ENCODE measurements around the gene AHR.

Gene AHR

GRCh38 chr7:17305387-17306171 is 7.1 kb downstream of the AHR start:
- no peak for DNase-seq

DNA sequence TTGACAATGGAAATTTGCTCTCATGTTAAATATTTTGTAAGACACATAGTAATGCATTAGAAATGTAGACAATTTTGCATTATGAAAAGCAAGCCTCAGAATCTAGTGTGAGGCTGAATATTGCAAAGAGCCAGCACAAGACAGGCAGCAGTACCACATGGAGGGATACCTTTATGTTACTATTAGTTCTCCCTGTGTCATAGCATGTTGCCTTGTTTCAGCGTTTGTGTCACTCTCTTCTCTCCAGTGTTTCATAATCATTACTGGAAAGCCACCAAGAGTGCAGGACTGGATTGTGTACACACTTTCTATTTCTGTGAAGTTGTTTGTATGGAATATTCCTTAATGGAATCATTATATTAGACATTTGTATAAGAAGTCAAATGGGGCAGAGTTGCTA is 8.5 kb downstream of the AHR start:
- DNase-seq: no peak

- DNase-seq: no peak
Observed at GRCh38 chr7:17307558-17307957, 9.1 kb downstream of the AHR start.

DNA sequence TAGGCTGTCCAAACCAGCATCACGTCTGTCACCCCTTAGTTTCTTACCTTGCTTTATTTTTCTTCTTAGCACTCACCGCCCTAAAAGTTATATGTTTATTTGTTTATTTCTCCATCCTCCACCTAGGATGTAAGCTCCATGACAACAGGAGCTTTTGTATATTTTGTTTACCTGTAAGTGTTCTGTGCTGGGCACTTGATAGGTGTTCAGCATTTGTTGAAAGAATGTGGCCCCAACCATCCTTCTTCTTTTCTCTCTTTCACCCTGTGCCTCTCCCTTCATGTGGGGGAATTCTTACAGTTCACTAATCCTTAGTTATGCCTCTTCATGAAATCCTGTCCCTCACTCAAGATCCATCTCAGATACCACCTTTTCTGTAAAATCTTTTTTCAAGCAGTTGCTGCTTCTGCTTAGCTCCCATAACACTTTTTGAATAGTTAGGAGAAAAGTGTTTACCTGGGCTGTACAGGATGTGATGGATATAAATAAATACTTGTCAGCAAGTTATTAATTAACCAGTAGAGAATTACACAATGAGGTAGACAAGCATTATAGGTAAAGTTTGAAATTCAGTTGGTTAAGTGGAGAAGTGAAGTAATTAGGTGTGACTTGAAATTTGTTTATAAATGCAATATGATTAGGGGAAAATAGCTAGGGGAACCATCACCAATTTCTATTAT is 9.7 kb downstream of the AHR start:
- no peak for DNase-seq

DNA sequence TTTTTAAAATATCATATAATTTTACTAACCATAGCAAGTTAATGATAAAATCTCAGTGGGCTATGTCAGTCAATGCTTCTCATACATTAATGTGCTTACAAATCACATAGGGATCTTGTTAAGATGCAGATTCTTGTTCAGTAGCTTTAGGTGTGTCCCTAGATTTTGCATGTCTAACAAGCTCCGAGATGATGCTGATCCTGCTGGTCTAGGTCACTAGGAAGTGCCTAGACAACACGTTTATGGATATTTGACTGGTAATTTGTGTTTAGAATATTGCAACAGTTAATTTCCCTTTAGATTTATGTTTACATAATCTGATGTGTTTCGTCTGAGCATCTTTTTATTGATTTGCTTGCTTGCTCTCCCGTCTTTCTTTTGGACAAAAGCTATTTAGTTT is 12.7 kb downstream of the AHR start:
- DNase-seq: no peak

DNA sequence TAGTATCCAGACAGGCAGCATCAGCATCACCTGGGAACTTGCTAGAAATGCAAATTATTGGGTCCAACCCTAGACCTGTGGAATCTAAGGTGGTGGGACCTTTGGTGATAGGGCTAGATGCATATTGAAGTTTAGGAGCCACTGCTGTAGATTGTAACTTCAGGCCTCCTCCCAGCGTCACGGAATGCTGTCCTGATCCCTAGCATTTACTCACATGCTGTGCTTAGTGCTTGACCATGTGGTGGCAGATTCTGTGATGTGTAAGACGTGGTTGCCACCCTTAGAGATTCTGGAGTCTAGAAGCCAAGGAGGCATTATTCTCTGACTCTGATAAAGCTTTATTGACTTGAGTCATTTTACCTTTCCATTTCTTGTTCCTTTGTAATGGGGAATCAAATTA is 13.5 kb downstream of the AHR start:
- no peak for DNase-seq

DNA sequence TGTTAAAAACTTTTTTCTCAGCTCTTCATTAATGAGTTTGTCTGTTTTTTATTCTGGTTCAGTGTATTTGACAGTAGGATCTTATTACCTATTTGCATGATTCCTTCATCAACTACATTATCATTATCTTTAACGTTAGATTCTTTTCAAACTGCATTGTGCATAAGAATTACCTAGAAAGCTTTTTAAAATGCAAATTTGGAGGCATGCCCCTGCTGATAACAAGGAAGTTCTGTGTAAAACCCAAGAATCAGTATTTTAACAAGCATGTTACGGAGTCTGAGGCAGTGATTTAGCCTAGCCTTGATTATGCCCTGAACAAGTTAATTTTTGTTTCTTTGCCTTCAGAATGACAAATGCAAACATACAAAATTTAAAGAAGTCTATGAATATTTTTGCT is 14.2 kb downstream of the AHR start:
- no peak for DNase-seq

- no peak for DNase-seq
Observed at GRCh38 chr7:17313194-17313593, 14.7 kb downstream of the AHR start.

DNA sequence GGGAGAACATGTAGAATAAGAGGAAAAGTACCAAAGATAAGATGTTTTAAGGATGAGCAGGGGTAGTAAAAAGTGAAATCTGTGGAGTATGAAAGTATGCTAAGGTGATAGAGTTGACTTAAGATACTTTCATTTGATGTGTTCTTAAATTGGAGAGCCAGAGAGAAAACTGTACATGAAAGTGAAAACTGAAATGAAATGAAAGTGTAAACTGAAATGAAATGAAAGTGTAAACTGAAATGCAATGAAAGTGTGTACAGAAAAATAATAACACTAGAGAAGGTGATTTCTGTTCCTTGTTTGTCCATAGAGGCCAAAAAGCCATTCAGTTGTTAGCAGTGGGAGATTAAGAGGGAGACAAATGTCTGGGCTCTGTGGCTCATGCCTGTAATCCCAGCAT is 17.5 kb downstream of the AHR start:
- DNase-seq: no peak

- no peak for DNase-seq
Observed at GRCh38 chr7:17318146-17318545, 19.7 kb downstream of the AHR start.

- DNase-seq: no peak
Observed at GRCh38 chr7:17319164-17320101, 21.0 kb downstream of the AHR start.

- DNase-seq: no peak
Observed at GRCh38 chr7:17320102-17320497, 21.6 kb downstream of the AHR start.

DNA sequence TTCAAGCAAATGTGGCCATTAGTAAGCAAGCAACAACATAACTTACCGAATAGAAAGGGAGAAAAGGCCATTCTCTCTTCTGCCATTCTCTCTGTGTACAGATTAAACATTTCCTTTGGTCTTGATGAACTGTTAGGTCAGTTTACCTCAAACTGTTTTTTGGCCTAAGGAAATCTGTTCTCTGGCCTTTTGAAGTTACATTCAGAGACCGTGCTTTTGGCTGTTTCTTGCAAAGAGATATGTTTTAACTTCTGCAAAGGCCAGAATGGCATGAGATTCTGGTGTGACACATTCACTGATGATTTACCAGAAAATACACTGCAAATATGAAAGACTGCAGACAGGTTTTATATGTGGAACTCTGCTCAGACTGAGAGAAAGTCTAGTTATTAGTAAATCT is 22.2 kb downstream of the AHR start:
- no peak for DNase-seq

- DNase-seq: no peak
Observed at GRCh38 chr7:17325364-17325763, 26.9 kb downstream of the AHR start.

DNA sequence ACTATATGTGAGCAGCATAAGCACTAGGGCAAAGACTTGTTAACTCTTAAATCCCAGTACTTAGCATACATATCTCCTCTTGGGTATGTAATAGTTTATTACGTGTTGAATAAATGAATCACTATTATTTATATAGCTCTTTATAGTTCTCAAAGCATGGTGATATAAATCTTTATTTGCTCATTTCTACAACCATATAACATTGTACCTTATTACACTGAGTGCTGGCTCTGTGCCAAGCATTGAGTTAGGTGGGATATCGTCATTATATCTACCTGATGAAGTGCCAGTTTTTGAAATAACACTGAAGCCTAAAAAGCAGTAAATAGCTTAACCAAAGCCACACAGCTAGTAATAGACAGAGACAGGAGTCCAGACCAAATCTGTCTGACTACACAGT is 27.9 kb downstream of the AHR start:
- no peak for DNase-seq

DNA sequence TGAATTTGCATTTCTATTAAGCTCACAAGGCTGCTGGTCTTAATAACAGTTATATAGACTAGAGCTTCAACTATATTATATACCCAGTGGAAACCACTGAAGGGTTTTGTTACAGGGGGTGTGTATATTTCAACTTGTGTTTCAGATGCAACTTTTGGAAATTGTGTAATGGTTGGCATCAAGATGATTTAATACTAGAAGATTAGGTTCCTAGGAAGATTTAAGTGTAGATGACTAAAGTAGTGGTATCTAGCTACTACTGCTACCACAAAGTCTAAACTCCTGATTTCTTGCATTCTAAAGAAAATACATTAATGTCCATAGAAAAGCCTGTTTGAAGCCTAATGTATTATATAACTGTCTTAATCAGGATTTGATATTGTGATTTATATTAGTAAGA is 30.2 kb downstream of the AHR start:
- no peak for DNase-seq

- DNase-seq: no peak
Observed at GRCh38 chr7:17329440-17329839, 31.0 kb downstream of the AHR start.

DNA sequence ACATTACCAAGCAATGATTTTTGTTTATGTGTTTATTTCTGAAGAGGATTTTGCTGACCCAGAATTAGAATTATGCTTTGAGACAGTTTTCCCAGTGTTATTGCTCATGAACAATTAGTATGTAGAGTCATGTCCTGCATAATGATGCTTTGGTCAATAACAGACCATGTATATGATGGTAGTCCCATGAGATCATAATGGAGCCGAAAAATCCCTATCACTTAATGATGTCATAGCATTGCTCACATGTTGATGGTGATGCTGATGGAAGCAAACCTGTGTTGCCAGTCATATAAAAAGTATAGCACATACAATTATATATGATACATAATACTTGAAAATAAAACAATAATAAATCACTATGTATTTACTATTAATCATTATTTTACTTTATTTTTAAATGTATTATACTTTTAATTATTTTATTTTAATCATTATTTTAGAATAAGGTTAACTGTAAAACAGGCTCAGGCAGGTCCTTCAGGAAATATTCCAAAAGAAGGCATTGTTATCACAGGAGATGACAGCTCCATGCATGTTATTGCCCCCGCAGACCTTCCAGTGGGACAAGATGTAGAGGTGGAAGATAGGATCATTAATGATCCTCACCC is 33.5 kb downstream of the AHR start:
- DNase-seq: no peak

DNA sequence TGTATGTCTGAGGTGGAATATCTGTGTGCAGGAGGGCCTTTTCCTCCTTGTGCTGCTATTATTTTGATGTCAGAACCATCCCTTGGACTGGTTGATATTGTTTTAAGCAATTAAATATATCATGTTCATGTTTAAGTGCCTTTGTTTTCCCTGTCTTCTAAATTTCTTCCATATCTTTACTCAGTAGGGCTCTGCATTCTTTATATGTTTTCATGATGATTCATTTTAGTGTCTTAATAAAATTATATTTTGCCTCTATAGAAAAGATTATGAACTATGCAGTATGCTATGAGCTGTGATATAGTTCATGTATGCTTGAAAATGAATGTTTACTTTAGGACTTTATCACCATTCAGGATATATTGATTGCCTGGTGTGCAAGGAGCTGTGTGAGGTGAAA is 34.8 kb downstream of the AHR start:
- DNase-seq: no peak

- DNase-seq: no peak
Observed at GRCh38 chr7:17336168-17336567, 37.7 kb downstream of the AHR start.

- DNase-seq: no peak
Observed at GRCh38 chr7:17339139-17339538, 40.7 kb downstream of the AHR start.

DNA sequence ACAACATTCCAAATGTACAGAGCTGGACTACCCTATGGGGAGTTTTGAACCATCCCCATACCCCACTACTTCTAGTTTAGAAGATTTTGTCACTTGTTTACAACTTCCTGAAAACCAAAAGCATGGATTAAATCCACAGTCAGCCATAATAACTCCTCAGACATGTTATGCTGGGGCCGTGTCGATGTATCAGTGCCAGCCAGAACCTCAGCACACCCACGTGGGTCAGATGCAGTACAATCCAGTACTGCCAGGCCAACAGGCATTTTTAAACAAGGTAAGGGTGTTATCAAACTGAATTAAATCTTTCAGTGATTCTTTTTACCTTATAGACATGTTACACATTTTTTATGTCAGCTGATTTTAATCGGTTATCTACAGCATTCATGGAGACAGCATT is 41.5 kb downstream of the AHR start:
- no peak for DNase-seq

DNA sequence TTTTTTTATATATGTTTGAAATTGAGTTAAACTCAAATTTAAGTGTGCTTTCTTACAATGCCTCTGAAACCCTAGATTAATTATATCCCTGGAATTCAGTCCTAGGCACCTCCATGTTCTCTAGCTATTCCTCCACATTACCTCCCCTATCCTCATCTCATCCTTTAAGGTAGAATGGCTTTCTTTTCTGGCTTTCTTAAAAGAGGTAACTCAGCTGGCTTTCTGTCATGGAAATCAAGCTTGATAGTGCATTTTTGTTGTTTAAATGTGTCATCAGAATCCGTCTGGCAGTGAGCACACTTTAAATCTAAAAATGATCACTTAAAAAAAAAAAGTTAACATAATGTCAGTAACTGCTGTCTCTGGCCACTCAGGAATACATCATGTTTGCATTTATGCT is 42.2 kb downstream of the AHR start:
- no peak for DNase-seq
